ENCODE data around the gene EML2. TPM values are rescaled to one million over a fixed set of nuclear protein-coding genes. Genes with fewer than 3 reads are reported as not detected.
"Not testable (repeated sequence)": the region's sequence is repeated elsewhere in the genome, so short reads cannot be mapped to it uniquely, and the experiment has no call there.

The EML2 gene
- 100 to 1,000 TPM; 117 to 184 TPM for total RNA-seq

DNA sequence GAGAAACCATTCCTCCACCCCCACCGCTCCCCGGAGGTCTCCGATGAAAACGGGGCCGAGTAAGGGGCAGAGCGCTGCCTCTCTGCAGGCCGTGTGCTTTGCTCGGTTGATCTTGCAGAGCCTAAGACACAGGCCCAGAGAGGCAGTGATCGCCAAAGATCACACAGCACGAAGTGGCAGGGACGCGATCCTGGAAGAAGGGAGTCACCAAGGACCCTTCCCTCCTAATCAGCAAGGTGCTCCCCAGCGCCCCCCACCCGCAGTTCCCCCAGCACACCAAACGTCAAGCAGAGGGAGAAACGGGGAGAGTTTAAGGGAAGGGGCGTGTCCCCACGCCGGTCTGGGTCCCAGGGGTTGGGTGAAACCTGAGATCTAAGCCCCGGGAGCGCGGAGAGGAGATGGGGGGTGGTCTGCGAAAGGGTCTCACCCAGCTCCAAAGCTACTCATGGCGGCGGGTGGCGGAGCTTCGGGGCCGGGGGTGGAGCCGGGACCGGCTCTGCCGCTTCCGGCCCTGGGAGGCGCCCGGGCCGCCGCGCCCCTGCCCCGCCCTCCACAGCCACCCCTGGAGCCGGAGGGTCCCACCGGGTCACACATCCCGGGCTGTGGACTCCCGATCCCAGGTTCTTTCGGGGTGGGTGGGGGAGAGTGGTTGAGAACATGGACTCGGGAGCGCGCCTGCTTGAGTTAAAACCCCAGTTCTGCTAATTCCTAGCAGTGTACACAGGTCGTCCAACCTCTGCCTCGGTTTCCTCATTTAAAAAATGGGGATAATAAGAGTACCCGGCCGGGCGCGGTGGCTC lies at the start of gene EML2:
EML2 (minus strand) TSS at position 468 of the 800 bp plus-strand sequence; CDS start at position 447, 21 bp downstream.
- ATAC-seq (replicated peaks) = no peak
- peak within 1 kb of the TSS; percentile 86 for H3K4me3 Mint-ChIP-seq
- H3K4me1 Mint-ChIP-seq = peaks cover 20% of the 10 kb centered on the region
- H3K36me3 Mint-ChIP-seq (ENCODE audit: low read depth) = peaks cover 72% of the 10 kb centered on the region
- no peaks in the 10 kb centered on the region for H3K27me3 Mint-ChIP-seq
- peak within 1 kb of the TSS; percentile 88 for H3K27ac Mint-ChIP-seq
- H3K9me3 Mint-ChIP-seq = peaks cover 8% of the 10 kb centered on the region

DNA sequence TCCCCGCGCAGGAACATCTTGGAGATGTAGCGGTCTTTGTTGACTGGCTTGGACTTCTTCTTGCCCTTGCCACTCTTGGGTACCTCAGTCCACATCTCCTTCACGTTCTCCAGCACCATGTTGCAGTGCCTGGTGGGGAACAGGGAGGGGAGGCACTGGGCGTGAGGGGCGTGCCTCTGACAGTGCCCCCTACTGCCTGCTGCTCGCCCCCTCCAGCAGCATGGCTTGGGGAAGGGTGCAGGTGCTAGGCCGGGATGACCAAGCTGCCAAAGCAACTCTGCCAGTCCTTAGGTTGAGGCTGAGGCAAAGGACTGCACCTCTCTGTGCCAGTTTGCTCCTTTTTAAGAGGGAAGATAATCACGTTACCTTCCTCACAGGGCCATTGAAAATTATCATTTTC lies 48.4 kb upstream of the EML2 start:
- ATAC-seq (replicated peaks) = no peak
- H3K4me3 Mint-ChIP-seq = no peak overlapping the region
- H3K27ac Mint-ChIP-seq = no peak overlapping the region
- peaks cover 5% of the 10 kb centered on the region for H3K4me1 Mint-ChIP-seq
- H3K36me3 Mint-ChIP-seq (ENCODE audit: low read depth) = peaks cover 87% of the 10 kb centered on the region
- H3K9me3 Mint-ChIP-seq = no peaks in the 10 kb centered on the region
- no peaks in the 10 kb centered on the region for H3K27me3 Mint-ChIP-seq

- H3K27ac Mint-ChIP-seq; H3K9me3 Mint-ChIP-seq; H3K27me3 Mint-ChIP-seq; ATAC-seq (replicated peaks); H3K4me1 Mint-ChIP-seq; H3K4me3 Mint-ChIP-seq: not testable (repeated sequence)
- H3K36me3 Mint-ChIP-seq (ENCODE audit: low read depth) = peaks cover 67% of the 10 kb centered on the region
Measured at GRCh38 chr19:45685045-45685444, 45.8 kb upstream of the EML2 start.

DNA sequence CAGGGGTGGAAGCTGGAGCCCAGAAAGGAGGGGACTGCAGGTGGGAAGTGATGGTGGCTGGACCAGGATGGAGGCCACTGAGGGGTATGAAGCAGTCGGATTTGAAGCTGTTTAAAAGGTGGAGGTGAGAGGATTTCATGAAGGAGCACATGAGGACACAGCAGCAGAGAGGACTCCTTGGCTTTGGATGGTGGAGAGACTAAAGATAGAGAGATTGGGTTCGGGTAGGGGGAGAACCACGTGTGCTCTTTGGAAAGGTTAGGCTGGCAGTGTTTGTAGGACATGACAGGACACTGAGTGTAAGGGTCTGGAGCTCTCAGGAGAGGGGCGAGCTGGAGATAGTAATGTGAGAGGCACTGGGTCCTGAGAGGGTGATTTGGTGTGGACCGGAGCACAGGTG lies 43.7 kb upstream of the EML2 start:
- Mint-ChIP-seq H3K27me3 (no peaks in the 10 kb centered on the region), H3K36me3 (ENCODE audit: low read depth) (peaks cover 51% of the 10 kb centered on the region), H3K27ac (no peak overlapping the region), H3K4me1 (peaks cover 9% of the 10 kb centered on the region), H3K4me3 (no peak overlapping the region), H3K9me3 (no peaks in the 10 kb centered on the region)
- ATAC-seq (replicated peaks) = no peak

- H3K27me3 Mint-ChIP-seq = no peaks in the 10 kb centered on the region
- H3K27ac Mint-ChIP-seq = no peak overlapping the region
- peaks cover 43% of the 10 kb centered on the region for H3K36me3 Mint-ChIP-seq (ENCODE audit: low read depth)
- H3K9me3 Mint-ChIP-seq = no peaks in the 10 kb centered on the region
- H3K4me1 Mint-ChIP-seq = peaks cover 12% of the 10 kb centered on the region
- H3K4me3 Mint-ChIP-seq = peak overlapping the region; percentile 78
- no peak for ATAC-seq (replicated peaks)
Measured at GRCh38 chr19:45682117-45682516, 42.9 kb upstream of the EML2 start.

DNA sequence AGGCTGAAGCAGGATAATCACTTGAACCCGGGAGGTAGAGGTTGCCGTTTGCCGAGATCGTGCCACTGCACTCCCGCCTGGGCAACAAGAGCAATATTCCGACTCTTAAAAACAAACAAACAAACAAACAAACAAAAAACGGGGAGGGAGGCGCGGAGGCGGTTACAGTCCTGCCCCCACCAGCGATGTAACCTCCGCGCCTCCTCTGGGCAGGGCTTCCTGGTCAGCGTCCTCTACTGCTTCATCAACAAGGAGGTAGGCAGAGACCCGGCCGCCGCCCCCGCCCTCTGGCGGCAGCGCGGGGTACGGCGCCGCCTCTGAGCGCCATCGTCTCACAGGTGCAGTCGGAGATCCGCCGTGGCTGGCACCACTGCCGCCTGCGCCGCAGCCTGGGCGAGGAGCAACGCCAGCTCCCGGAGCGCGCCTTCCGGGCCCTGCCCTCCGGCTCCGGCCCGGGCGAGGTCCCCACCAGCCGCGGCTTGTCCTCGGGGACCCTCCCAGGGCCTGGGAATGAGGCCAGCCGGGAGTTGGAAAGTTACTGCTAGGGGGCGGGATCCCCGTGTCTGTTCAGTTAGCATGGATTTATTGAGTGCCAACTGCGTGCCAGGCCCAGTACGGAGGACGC lies 42.3 kb upstream of the EML2 start:
- Mint-ChIP-seq H3K27me3 (no peaks in the 10 kb centered on the region), H3K36me3 (ENCODE audit: low read depth) (peaks cover 37% of the 10 kb centered on the region), H3K4me3 (peak overlapping the region; percentile 78), H3K9me3 (no peaks in the 10 kb centered on the region), H3K4me1 (peaks cover 12% of the 10 kb centered on the region), H3K27ac (peak overlapping the region; percentile 72)
- peak; percentile 90 for ATAC-seq (replicated peaks)

GRCh38 chr19:45677351-45678230 lies 38.4 kb upstream of the EML2 start:
- H3K36me3 Mint-ChIP-seq (ENCODE audit: low read depth) = peaks cover 3% of the 10 kb centered on the region
- ATAC-seq (replicated peaks) = peak; percentile 72
- peaks cover 12% of the 10 kb centered on the region for H3K4me1 Mint-ChIP-seq
- H3K9me3 Mint-ChIP-seq = no peaks in the 10 kb centered on the region
- H3K27me3 Mint-ChIP-seq = peaks cover 2% of the 10 kb centered on the region
- peak overlapping the region; percentile 51 for H3K27ac Mint-ChIP-seq
- peak overlapping the region; percentile 76 for H3K4me3 Mint-ChIP-seq

DNA sequence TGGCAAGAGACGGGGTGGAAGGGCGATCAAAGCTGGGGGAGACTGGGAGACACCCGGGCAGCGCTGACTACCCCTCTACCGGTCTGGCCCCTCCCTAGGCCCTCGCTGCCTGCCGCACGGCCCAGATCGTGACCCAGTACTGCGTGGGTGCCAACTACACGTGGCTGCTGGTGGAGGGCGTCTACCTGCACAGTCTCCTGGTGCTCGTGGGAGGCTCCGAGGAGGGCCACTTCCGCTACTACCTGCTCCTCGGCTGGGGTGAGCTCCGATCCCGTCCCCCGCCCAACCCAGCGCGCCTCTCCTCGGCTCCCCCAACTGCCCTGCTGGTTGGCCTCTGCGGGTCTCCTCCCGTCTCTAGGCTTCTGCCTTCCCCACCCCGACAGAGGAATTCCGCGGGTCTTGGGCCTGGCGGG lies 37.7 kb upstream of the EML2 start:
- Mint-ChIP-seq H3K9me3 (no peaks in the 10 kb centered on the region), H3K4me1 (peaks cover 9% of the 10 kb centered on the region), H3K27me3 (peaks cover 3% of the 10 kb centered on the region), H3K4me3 (peak overlapping the region; percentile 76), H3K36me3 (ENCODE audit: low read depth) (peaks cover 6% of the 10 kb centered on the region), H3K27ac (no peak overlapping the region)
- peak; percentile 41 for ATAC-seq (replicated peaks)

GRCh38 chr19:45674946-45675345 lies 35.7 kb upstream of the EML2 start:
- Mint-ChIP-seq H3K4me1 (peaks cover 4% of the 10 kb centered on the region), H3K27me3 (peaks cover 14% of the 10 kb centered on the region), H3K36me3 (ENCODE audit: low read depth) (peaks cover 6% of the 10 kb centered on the region), H3K9me3 (no peaks in the 10 kb centered on the region), H3K4me3 (no peak overlapping the region), H3K27ac (no peak overlapping the region)
- ATAC-seq (replicated peaks) = no peak

DNA sequence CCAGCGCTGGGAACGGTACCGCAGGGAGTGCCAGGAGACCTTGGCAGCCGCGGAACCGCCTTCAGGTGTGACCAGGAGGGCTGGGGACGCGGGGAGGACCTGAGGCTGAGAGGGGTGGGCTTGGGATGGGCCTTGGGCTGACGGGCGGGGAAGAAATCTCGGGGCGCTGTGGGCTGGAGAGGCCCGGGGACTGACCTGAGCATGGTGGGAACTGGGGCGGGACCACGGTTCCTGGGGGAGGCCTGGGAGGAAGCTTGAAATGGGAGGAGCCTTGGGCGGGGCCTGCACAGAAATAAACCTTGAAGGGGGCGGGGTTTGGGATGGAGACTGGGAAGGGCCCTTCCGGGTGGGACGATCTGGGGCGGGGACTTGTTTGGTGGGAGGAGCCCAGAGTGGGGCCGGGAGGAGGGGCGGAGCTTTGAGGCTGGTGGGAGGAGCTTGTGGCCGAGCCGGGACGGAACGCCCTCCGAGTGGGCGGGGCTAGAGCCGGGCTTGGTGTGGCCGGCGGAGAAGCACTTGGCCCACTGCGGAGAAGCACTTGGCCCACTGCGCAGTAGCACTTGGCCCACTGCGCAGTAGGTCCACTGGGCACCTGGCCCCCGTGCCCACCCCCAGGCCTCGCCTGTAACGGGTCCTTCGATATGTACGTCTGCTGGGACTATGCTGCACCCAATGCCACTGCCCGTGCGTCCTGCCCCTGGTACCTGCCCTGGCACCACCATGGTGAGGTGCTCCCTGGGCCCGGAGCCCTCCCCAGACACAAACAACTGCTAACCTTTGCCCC lies 31.7 kb upstream of the EML2 start:
- Mint-ChIP-seq H3K27ac (no peak overlapping the region), H3K4me3 (peak overlapping the region; percentile 95), H3K27me3 (peaks cover 14% of the 10 kb centered on the region), H3K36me3 (ENCODE audit: low read depth) (peaks cover 6% of the 10 kb centered on the region), H3K4me1 (peaks cover 8% of the 10 kb centered on the region), H3K9me3 (no peaks in the 10 kb centered on the region)
- no peak for ATAC-seq (replicated peaks)

DNA sequence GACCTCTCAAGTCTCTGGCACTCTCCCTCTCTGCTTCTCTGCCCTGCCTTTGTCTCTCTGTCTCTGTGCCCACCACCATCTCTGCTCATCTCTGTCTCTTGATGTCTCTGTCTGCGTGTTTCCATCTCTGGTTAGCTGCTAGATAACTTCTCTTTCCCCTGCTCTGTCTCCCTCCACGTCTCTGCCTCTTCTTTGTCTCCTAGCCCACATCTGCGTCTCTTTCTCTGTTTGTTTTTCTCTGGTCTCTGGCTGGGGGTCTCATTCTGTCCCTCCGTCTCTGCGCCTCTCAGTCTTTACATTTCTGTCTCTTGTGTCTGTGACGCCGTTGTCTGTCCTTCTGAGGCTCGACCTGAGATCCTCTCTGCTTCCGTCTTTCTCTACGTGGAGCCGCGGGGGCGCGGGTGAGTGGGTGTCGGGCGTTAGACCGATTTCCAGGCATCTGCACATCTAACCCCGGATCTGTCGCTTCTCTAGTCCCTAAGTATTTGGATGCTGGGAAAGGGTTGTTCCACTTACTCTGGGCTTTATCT lies 29.2 kb upstream of the EML2 start:
- Mint-ChIP-seq H3K27me3 (peaks cover 14% of the 10 kb centered on the region), H3K36me3 (ENCODE audit: low read depth) (peaks cover 6% of the 10 kb centered on the region), H3K9me3 (no peaks in the 10 kb centered on the region), H3K4me1 (peaks cover 8% of the 10 kb centered on the region), H3K27ac (peak overlapping the region; percentile 95), H3K4me3 (peak overlapping the region; percentile 95)
- no peak for ATAC-seq (replicated peaks)

DNA sequence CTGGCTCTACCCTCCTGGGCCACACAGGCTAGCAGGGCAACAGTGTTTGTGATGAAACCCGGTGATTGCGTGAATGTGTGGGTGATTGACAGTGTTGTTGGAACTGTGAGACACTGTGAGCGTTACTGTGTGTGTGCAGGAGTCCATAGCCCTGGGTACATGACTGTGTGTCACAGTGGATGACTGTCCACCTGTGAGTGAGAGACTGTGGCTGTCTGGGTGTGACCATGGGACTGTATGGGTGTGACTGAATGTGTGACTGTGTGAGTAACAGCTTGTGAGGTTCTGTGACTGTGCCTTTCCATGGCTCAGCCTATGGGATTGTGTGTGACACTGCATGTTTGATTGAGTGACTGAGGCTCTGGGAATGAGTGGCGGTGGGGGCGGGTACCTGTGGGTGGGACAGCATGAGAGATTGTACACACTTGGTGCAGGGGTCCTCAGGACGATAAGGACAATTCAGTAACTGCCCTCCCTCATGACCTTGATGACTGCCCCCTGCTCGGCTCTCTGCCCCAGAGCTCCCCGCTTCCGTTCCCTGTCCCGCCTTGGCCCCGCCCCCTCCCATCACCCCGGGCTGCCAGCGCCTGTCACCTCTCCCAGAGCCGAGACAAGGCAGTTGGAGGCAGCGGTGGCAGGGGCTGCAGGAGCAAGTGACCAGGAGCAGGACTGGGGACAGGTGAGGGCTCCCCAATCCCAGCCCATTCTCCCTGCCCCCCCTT lies 28.6 kb upstream of the EML2 start, which contains the start of gene GIPR:
GIPR (plus strand) TSS at position 602 of the 722 bp plus-strand sequence. CDS start 1,300 bp downstream, outside the sequence.
- peaks cover 14% of the 10 kb centered on the region for H3K27me3 Mint-ChIP-seq
- H3K36me3 Mint-ChIP-seq (ENCODE audit: low read depth) = peaks cover 4% of the 10 kb centered on the region
- ATAC-seq (replicated peaks) = peak; percentile 95
- H3K4me3 Mint-ChIP-seq = peak within 1 kb of the TSS; percentile 95
- H3K27ac Mint-ChIP-seq = peak within 1 kb of the TSS; percentile 95
- peaks cover 8% of the 10 kb centered on the region for H3K4me1 Mint-ChIP-seq
- H3K9me3 Mint-ChIP-seq = no peaks in the 10 kb centered on the region

- Mint-ChIP-seq H3K27ac (no peak overlapping the region), H3K4me1 (peaks cover 8% of the 10 kb centered on the region), H3K9me3 (no peaks in the 10 kb centered on the region), H3K36me3 (ENCODE audit: low read depth) (no peaks in the 10 kb centered on the region), H3K27me3 (peaks cover 8% of the 10 kb centered on the region), H3K4me3 (no peak overlapping the region)
- ATAC-seq (replicated peaks) = no peak
Measured at GRCh38 chr19:45664575-45664974, 25.4 kb upstream of the EML2 start.

Measured in activated T-helper 17 cell treated with anti-CD3 and anti-CD28 coated beads, Interleukin-2, amount 50 U/mL, for 72 hours (primary cell).